ENCODE data around the gene TRMU. TPM values are rescaled to one million over a fixed set of nuclear protein-coding genes. Genes with fewer than 3 reads are reported as not detected.

The TRMU gene
- total RNA-seq, 3 donors from 2014 or later (not counting 1 experiment from before 2014, with no cell fraction given), result 54.5 to 77.9 (median 58.4) TPM

DNA sequence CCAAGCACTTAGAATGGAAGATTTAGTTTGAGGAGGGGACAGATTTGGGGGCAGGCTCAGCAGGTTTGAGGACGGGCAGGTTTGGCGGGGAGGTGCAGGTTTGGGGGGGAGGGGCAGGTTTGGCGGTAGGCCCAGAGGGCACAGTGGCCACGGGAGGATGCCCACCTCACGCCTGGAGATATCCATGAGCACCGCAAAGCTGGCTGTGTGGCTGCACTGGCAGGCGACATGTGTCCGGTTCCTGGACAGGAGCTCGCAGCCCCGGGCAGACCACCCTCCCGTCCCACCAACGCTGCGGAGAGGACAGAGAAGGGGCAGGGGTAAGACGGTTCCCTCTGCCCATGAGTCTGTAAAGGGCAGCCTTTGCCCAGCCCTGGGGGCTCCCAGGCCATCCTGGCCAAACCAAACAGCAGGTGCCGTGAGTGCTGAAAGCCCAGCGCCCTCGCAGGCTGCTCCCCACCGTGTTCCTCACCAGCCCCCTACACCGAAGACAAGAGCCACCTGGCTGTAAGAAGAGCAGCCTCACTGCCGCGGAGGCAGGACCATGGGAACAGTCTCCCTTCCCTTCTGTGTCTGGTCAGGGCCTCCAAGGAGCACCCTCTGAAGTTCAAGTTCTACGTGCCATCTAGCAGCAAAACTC, 43.0 kb downstream of the TRMU start:
- TF ChIP-seq, protein P1, sequence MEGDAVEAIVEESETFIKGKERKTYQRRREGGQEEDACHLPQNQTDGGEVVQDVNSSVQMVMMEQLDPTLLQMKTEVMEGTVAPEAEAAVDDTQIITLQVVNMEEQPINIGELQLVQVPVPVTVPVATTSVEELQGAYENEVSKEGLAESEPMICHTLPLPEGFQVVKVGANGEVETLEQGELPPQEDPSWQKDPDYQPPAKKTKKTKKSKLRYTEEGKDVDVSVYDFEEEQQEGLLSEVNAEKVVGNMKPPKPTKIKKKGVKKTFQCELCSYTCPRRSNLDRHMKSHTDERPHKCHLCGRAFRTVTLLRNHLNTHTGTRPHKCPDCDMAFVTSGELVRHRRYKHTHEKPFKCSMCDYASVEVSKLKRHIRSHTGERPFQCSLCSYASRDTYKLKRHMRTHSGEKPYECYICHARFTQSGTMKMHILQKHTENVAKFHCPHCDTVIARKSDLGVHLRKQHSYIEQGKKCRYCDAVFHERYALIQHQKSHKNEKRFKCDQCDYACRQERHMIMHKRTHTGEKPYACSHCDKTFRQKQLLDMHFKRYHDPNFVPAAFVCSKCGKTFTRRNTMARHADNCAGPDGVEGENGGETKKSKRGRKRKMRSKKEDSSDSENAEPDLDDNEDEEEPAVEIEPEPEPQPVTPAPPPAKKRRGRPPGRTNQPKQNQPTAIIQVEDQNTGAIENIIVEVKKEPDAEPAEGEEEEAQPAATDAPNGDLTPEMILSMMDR (IDR thresholded peaks at IDR 0.05), result no peak
- Histone ChIP-seq H3K9me3 (ENCODE audit: control insufficient read depth, insufficient read depth, low read length) (peaks cover 22% of the 10 kb centered on the region), H3K4me3 (ENCODE audit: low read length) (no peak overlapping the region), H3K27ac (ENCODE audit: low read length) (no peak overlapping the region), H3K36me3 (ENCODE audit: control insufficient read depth, insufficient read depth, low read length) (no peaks in the 10 kb centered on the region), H3K27me3 (ENCODE audit: control insufficient read depth, insufficient read depth, low read length) (no peaks in the 10 kb centered on the region), H3K4me1 (ENCODE audit: control insufficient read depth, insufficient read depth, low read length) (peaks cover 31% of the 10 kb centered on the region)
- ATAC-seq (no peak), DNase-seq (no peak)
- intact Hi-C loops (cut with micrococcal nuclease), result no loop called here
- 91% methylated on average over 22 of the region's 22 CpGs for WGBS (ENCODE audit: insufficient coverage)
- Mint-ChIP-seq H3K4me3 (no peak overlapping the region), H3K27ac (no peak overlapping the region), H3K36me3 (no peaks in the 10 kb centered on the region), H3K27me3 (ENCODE audit: low read depth in 2 of 2) (peaks cover 0 to 9% of the 10 kb centered on the region in 2 donors), H3K4me1 (peaks cover 34 to 38% of the 10 kb centered on the region in 2 donors), H3K9me3 (peaks cover 3 to 9% of the 10 kb centered on the region in 2 donors)

DNA sequence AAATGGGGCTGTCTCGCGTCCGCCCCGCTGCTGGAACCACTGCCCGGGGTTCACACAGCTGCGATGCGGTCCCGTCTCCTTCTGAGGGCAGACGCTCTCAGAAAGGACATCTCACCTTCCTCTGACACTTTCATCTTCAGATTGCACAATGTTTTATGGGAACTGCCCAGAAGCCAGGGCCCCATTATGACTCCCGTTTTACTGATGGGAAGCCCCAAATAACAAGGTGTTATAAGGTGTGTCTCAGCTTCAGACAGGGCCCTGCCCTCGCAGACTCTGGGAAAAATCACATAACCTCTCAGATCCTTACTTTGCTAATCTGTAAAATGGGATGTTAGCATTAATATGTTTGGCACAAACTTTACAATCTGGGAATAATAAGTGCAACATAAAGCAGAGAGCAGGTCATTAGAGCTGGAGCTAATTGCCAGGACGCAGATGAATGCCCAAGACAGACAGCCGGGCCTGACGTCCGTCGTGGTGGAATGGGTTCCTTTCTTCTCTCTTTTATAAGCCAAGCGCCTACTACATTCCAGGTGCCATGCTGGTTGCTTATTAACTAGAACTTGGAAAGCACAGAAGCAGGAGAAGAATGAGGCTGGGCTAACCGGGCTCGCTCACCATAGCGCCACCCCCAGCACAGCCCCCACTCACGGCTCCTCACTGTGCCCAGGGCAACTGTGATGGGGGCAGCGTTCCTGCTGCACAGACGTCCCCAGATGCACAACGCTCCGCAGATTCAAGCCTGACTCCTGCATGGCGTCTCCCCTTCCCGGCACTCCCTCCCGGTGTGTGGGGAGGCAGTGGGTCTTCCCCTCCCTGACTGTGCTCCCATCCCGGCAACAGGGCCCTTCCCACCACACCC, 43.8 kb downstream of the TRMU start:
- Histone ChIP-seq H3K27me3 (ENCODE audit: control insufficient read depth, insufficient read depth, low read length) (no peaks in the 10 kb centered on the region), H3K27ac (ENCODE audit: low read length) (no peak overlapping the region), H3K9me3 (ENCODE audit: control insufficient read depth, insufficient read depth, low read length) (peaks cover 22% of the 10 kb centered on the region), H3K4me3 (ENCODE audit: low read length) (no peak overlapping the region), H3K4me1 (ENCODE audit: control insufficient read depth, insufficient read depth, low read length) (peaks cover 23% of the 10 kb centered on the region), H3K36me3 (ENCODE audit: control insufficient read depth, insufficient read depth, low read length) (no peaks in the 10 kb centered on the region)
- no peak overlapping the region for H3K4me3 Mint-ChIP-seq
- no peaks in the 10 kb centered on the region for H3K36me3 Mint-ChIP-seq
- H3K27me3 Mint-ChIP-seq (ENCODE audit: low read depth in 2 of 2), result peaks cover 0 to 9% of the 10 kb centered on the region in 2 donors
- peaks cover 3 to 9% of the 10 kb centered on the region in 2 donors for H3K9me3 Mint-ChIP-seq
- ATAC-seq (peak in 1 of 3 donors; percentile 60), DNase-seq (no peak)
- H3K27ac Mint-ChIP-seq, result no peak overlapping the region
- 85% methylated on average over 28 of the region's 29 CpGs for WGBS (ENCODE audit: insufficient coverage)
- intact Hi-C loops (cut with micrococcal nuclease), result no loop called here
- peaks cover 27 to 30% of the 10 kb centered on the region in 2 donors for H3K4me1 Mint-ChIP-seq
- TF ChIP-seq, protein P1 (IDR thresholded peaks at IDR 0.05), result no peak

DNA sequence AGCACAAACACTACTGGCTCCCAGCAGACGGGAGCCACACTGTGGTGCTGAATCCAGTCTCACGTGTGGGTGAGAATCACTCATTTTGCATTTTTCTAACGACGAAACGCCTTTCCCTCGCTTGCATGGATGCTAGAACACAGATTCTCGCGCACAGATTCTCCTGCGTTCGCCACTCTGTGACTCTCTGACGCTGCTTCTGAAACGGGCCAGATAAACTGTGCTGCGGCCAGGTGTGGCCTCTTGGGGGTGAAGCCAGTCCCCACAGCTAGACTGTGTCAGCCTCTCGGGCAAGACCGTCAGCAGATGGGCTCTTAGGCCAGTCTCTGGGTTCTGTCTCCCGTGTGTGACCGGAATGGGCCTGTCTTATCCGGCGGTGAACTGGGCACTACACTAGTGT, 44.6 kb downstream of the TRMU start:
- Mint-ChIP-seq H3K9me3 (peaks cover 3 to 9% of the 10 kb centered on the region in 2 donors), H3K36me3 (no peaks in the 10 kb centered on the region), H3K27me3 (ENCODE audit: low read depth in 2 of 2) (peaks cover 0 to 9% of the 10 kb centered on the region in 2 donors), H3K4me1 (peaks cover 20 to 24% of the 10 kb centered on the region in 2 donors), H3K4me3 (no peak overlapping the region), H3K27ac (no peak overlapping the region)
- Histone ChIP-seq H3K27ac (ENCODE audit: low read length) (no peak overlapping the region), H3K4me3 (ENCODE audit: low read length) (no peak overlapping the region), H3K36me3 (ENCODE audit: control insufficient read depth, insufficient read depth, low read length) (no peaks in the 10 kb centered on the region), H3K9me3 (ENCODE audit: control insufficient read depth, insufficient read depth, low read length) (peaks cover 17% of the 10 kb centered on the region), H3K27me3 (ENCODE audit: control insufficient read depth, insufficient read depth, low read length) (no peaks in the 10 kb centered on the region), H3K4me1 (ENCODE audit: control insufficient read depth, insufficient read depth, low read length) (peaks cover 15% of the 10 kb centered on the region)
- intact Hi-C loops (cut with micrococcal nuclease), result no loop called here
- DNase-seq (no peak), ATAC-seq (no peak)
- 92% methylated on average over 19 of the region's 19 CpGs for WGBS (ENCODE audit: insufficient coverage)
- TF ChIP-seq, protein P1 (IDR thresholded peaks at IDR 0.05), result no peak
